Right forelimb (tissue), 1 donor: ENCODE results near the gene MAN2A1.
"Not testable (repeated sequence)": the region's sequence is repeated elsewhere in the genome, so short reads cannot be mapped to it uniquely, and the experiment has no call there.

Experiments
- DNase-seq: peaks from one replicate; pipeline ENCODE4 v3.0.0-alpha.2; 2018

MAN2A1 gene

GRCh38 chr5:109832207-109833188, 142.8 kb downstream of the MAN2A1 start:
- not testable (repeated sequence) for DNase-seq

DNA sequence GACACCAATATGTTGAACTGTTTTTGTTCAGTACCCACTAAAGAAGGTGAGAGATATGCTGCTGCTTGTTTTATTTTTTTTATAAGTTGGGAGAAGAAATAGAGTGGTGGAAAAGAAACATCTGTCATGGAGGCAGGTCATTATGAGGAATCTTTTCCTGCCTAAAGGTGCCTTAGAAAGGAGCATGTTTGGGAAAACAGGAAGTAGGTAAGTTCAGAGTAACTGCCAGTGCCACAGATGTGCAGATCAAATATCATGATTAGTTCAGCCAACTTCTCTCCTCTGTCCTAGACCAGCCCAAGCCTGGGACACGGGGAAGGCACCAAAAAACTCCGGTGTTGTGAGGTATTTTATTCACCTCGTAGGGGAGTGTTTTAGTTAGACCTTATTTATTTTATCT, 144.2 kb downstream of the MAN2A1 start:
- DNase-seq = no peak

- DNase-seq = no peak
Observed at GRCh38 chr5:109836280-109836679, 146.6 kb downstream of the MAN2A1 start.

- DNase-seq = no peak
Observed at GRCh38 chr5:109837231-109837861, 147.6 kb downstream of the MAN2A1 start.

- DNase-seq = no peak
Observed at GRCh38 chr5:109838157-109838556, 148.4 kb downstream of the MAN2A1 start.

- no peak for DNase-seq
Observed at GRCh38 chr5:109844148-109844547, 154.4 kb downstream of the MAN2A1 start.

- no peak for DNase-seq
Observed at GRCh38 chr5:109844695-109845094, 155.0 kb downstream of the MAN2A1 start.

GRCh38 chr5:109848130-109848529, 158.4 kb downstream of the MAN2A1 start:
- no peak for DNase-seq

GRCh38 chr5:109849478-109850088, 159.9 kb downstream of the MAN2A1 start:
- no peak for DNase-seq

DNA sequence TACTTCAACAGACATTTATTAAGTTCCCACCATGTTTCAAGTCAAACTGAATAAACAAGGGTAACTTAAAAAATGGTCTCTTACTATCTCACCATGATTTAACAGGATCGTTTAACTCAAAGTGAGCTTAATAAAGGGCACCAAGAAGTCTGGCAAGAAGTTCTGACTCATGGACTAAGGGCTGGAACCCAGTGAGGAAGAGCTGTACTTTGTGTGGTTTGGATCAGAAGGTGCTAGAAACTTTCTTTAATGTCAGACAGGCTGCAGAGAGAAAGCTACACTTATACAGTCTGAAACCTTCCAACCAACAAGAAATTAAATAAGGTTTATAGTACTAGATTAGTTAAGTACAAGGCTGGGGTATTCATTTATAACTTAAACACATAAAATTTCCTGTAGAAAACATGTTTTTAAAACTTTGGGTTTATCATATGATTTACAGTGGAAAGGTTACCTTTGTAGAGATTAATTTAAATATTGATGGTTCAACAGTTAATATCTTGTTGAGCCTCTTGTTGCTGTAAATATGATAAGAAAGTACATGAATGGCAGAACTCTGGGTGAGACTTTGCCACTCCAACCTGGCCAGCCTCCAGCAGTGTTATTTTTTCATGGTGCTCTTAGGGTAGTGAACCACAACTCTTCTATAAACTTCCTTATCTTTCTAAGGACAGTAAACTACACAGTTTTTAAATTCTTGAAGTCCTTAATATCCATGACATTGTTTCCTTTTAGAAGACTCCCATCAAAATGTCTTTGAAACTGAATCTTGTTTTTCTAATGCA, 162.8 kb downstream of the MAN2A1 start:
- no peak for DNase-seq

GRCh38 chr5:109853377-109853776, 163.7 kb downstream of the MAN2A1 start:
- no peak for DNase-seq

DNA sequence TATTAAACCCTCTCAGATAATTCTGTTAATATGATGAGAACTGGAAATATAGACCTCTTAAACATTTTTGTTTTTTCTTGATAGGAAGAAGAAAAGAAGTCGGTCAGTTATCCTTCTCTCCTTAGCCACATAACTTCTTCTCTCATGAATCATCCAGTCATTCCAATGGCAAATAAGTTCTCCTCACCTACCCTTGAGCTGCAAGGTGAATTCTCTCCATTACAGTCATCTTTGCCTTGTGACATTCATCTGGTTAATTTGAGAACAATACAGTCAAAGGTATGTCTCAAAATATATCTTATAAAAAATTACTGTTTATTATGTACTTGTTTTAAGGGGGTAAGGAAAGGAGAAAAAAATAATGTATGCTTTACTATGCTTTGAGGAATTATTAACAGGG, 165.3 kb downstream of the MAN2A1 start:
- no peak for DNase-seq

- DNase-seq = no peak
Observed at GRCh38 chr5:109857405-109858031, 167.8 kb downstream of the MAN2A1 start.

DNA sequence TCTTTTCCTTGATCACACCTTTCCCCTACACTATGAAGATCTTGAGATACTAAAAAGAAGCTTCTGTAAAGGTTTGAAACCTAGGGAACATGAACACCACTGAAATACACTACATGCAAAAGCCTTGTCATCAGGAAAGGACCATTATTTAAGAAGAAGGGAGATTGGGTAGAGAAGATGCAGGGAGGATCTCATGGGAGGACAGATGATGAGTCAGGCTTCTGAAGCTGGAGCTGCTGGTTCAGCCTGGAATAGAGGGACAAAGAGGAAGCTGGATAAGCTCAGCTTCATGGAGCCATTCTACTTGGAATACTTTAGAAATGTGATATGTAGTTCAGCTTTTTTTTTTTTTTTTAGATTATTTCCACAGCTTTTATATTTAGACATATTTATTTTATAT, 169.8 kb downstream of the MAN2A1 start:
- no peak for DNase-seq

GRCh38 chr5:109862301-109862700, 172.6 kb downstream of the MAN2A1 start:
- no peak for DNase-seq

DNA sequence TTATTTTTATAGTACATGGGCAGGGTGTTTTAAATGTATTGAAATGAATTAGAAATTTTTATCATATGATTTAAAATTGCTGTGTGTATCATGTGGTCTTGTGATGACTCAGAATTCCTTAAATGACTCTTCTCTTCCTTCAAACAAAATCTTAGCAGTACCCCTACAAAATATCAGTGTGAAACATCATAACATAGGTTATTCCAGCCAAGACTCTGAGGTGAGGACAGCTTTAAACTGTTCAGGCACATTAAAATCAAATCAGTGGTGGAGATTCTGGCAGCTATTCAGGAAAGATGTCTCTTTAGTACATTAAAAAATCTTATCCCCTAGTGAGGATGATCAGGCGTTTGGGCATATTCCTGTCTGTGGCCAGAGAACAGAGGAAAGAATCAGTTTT, 174.0 kb downstream of the MAN2A1 start:
- DNase-seq = no peak

GRCh38 chr5:109865637-109866036, 175.9 kb downstream of the MAN2A1 start:
- no peak for DNase-seq

- DNase-seq = no peak
Observed at GRCh38 chr5:109866051-109866450, 176.3 kb downstream of the MAN2A1 start.

DNA sequence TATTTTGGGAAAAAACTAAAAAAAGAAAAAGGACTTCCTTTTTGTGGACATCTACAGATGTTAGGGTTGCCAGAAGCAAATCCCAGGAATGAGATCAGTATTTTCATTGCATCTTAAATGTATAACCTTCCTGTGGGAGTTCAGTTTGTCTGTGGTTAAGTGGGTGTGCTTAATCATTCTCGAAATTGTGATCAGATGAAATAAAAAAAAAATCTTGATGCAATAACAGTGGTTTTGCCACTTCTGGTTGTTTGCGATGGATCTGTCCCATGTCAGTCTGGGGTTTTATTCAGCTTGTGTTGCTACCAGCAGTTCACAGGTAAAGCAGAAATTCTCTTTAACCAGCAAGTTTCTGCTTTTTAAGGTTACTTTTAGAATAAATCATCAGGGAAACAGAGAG, 179.0 kb downstream of the MAN2A1 start:
- DNase-seq = no peak

GRCh38 chr5:109873687-109874086, 184.0 kb downstream of the MAN2A1 start:
- DNase-seq = no peak

- no peak for DNase-seq
Observed at GRCh38 chr5:109874108-109874507, 184.4 kb downstream of the MAN2A1 start.

GRCh38 chr5:109876030-109876725, 186.5 kb downstream of the MAN2A1 start:
- DNase-seq = no peak
